GM12878 (cell line): Measurements from ENCODE around the gene TFAM. TPM values are rescaled to one million over a fixed set of nuclear protein-coding genes. Genes with fewer than 3 reads are reported as not detected.

Experiments used
- ATAC-seq: fragments of 200-7000 bp; cut with Tn5 transposase; 3 replicates; pipeline ENCODE4 v1.9.1; 2020; ENCODE audit warnings: mild to moderate bottlenecking, moderate library complexity
- BruUV-seq: library from RNA; stranded (reverse); fragments of 400-500 nt; replicated peaks from 2 replicates; lab custom pipeline; 2021; lab: Mats Ljungman, UMichigan
- CTCF ChIA-PET: fragments of 300-600 bp; sonication (Branson Sonifier 250); formaldehyde crosslinking; extraction: SDS; loops from one replicate; lab custom pipeline; 2021; ENCODE audit warnings: inconsistent platforms; lab: Yijun Ruan, JAX
- POLR2A ChIA-PET: fragments of 350-600 bp; formaldehyde crosslinking; extraction: SDS; loops from one replicate; lab custom pipeline; 2021; ENCODE audit warnings: inconsistent platforms; lab: Charles Lee
- RAD21 ChIA-PET: fragments of 300-600 bp; sonication (Branson Sonifier 250); formaldehyde crosslinking; loops from one replicate; lab custom pipeline; 2023; ENCODE audit warnings: antibody characterized with exemption; ENCODE audit not compliant: unreplicated experiment; lab: Charles Lee
- SMC1A ChIA-PET: fragments of 300-600 bp; sonication (Branson Sonifier 250); formaldehyde crosslinking; loops from one replicate; lab custom pipeline; 2023; ENCODE audit not compliant: unreplicated experiment, uncharacterized antibody; lab: Charles Lee
- DNase-seq: peaks from one replicate; pipeline ENCODE4 v3.0.0-alpha.2; 2011; ENCODE audit warnings: low read depth, low spot score
- FAIRE-seq: peaks from 3 replicates; lab custom pipeline; 2011; peaks lifted over from hg19 to GRCh38; lab: Jason Lieb, UNC
- H2AFZ ChIP-seq: 2 replicates; pipeline ENCODE4 v1.6.0; 2011; ENCODE audit warnings: low read depth, low read length, control low read depth; ENCODE audit not compliant: control insufficient read depth
- H3K27ac ChIP-seq: 2 replicates; pipeline ENCODE4 v1.5.1; 2011; ENCODE audit warnings: control low read depth; ENCODE audit not compliant: control insufficient read depth, insufficient read depth
- H3K27me3 ChIP-seq, 2 experiments: replicated peaks in 1 of 2; 2 replicates each; pipeline versions ENCODE4 v1.6.0 to v1.6.1; 2011; ENCODE audit warnings: low read length in 1 of 2; ENCODE audit not compliant: control insufficient read depth in 2 of 2, insufficient read depth in 2 of 2
- H3K36me3 ChIP-seq, 2 experiments: 2 replicates each; pipeline ENCODE4 v1.5.1; 2011; ENCODE audit warnings: low read length in 1 of 2; ENCODE audit not compliant: control insufficient read depth in 2 of 2, insufficient read depth in 2 of 2
- H3K4me1 ChIP-seq: 2 replicates; pipeline ENCODE4 v1.6.1; 2011; ENCODE audit warnings: mild to moderate bottlenecking, low read length, moderate library complexity, mixed read lengths; ENCODE audit not compliant: control insufficient read depth, insufficient read depth
- H3K4me2 ChIP-seq: 2 replicates; pipeline ENCODE4 v1.6.0; 2011; ENCODE audit warnings: control low read depth; ENCODE audit not compliant: control insufficient read depth, insufficient read depth
- H3K4me3 ChIP-seq: fragments of 200-600 bp; sonication (generic); 2 replicates; pipeline ENCODE4 v1.5.1; 2016
- H3K79me2 ChIP-seq: 2 replicates; pipeline ENCODE4 v1.6.0; 2011; ENCODE audit warnings: low read length; ENCODE audit not compliant: control insufficient read depth, insufficient read depth
- H3K9ac ChIP-seq: 2 replicates; pipeline ENCODE4 v1.8.0; 2011; ENCODE audit warnings: low read length, control low read depth, mixed read lengths; ENCODE audit not compliant: control insufficient read depth, insufficient read depth
- H3K9me3 ChIP-seq: replicated peaks from 3 replicates; pipeline ENCODE4 v1.5.1; 2011; ENCODE audit warnings: mild to moderate bottlenecking, low read length; ENCODE audit not compliant: control insufficient read depth, insufficient read depth
- H4K20me1 ChIP-seq: 2 replicates; pipeline ENCODE4 v1.6.0; 2011; ENCODE audit not compliant: control insufficient read depth, insufficient read depth
- BHLHE40 ChIP-seq, 2 experiments: fragments of 450-650 bp in 1 of 2; IDR thresholded peaks; 2 replicates each; pipeline ENCODE4 v1.6.1; 2011 to 2017; ENCODE audit warnings: low read depth in 2 of 2, borderline replicate concordance in 1 of 2, improper control_type of control experiment in 1 of 2, low read length in 1 of 2, mild to moderate bottlenecking in 1 of 2
- CEBPZ ChIP-seq: fragments of 150-350 bp; IDR thresholded peaks from 2 replicates; pipeline ENCODE4 v1.6.1; 2016; ENCODE audit warnings: low read depth, low read length
- E2F8 ChIP-seq: fragments of 450-650 bp; IDR thresholded peaks from 2 replicates; pipeline ENCODE4 v1.6.1; 2018; ENCODE audit warnings: mild to moderate bottlenecking, low read depth, moderate library complexity; ENCODE audit not compliant: partially characterized antibody
- IRF4 ChIP-seq: IDR thresholded peaks from 2 replicates; pipeline ENCODE4 v1.6.1; 2011; ENCODE audit warnings: low read depth, low read length
- MEF2B ChIP-seq: fragments of 450-650 bp; IDR thresholded peaks from 2 replicates; pipeline ENCODE4 v1.6.1; 2018; ENCODE audit warnings: mild to moderate bottlenecking, moderate library complexity; ENCODE audit not compliant: partially characterized antibody, poor library complexity, severe bottlenecking
- NBN ChIP-seq: fragments of 450-650 bp; IDR thresholded peaks from 2 replicates; pipeline ENCODE4 v1.6.1; 2016
- POLR2AphosphoS2 ChIP-seq: IDR thresholded peaks from 2 replicates; pipeline ENCODE4 v1.6.1; 2011; ENCODE audit warnings: low read depth, mild to moderate bottlenecking, low read length, improper control_type of control experiment, moderate library complexity
- RBBP5 ChIP-seq: fragments of 200-600 bp; sonication (generic); conservative IDR thresholded peaks from 2 replicates; pipeline ENCODE4 v1.6.1; 2016
- SMAD5 ChIP-seq: IDR thresholded peaks from 2 replicates; pipeline ENCODE4 v1.6.1; 2016; ENCODE audit warnings: antibody characterized with exemption, low read depth
- SUPT20H ChIP-seq: IDR thresholded peaks from 2 replicates; pipeline ENCODE4 v1.6.1; 2011; ENCODE audit warnings: low read depth, mild to moderate bottlenecking, low read length, moderate library complexity, borderline replicate concordance; ENCODE audit not compliant: control insufficient read depth
- TARDBP ChIP-seq: IDR thresholded peaks from 2 replicates; pipeline ENCODE4 v1.6.1; 2016; ENCODE audit warnings: borderline replicate concordance
- ZNF217 ChIP-seq: fragments of 450-650 bp; IDR thresholded peaks from 2 replicates; pipeline ENCODE4 v1.6.1; 2017; ENCODE audit warnings: antibody characterized with exemption, mild to moderate bottlenecking
- WGBS: methylation state at CpG from one replicate; pipeline ENCODE4 v1.1.6; 2016; ENCODE audit warnings: low lambda C conversion rate; ENCODE audit not compliant: insufficient replicate concordance, insufficient coverage; ENCODE audit errors: missing lambda C conversion rate; 5-methylcytosine and 5-hydroxymethylcytosine counted together
- in situ Hi-C: fragments of 300-500 bp; cut with MboI; formaldehyde crosslinking; loops from 9 replicates; pipeline ENCODE4 v1.14.3; 2018; ENCODE audit warnings: mixed read lengths
- intact Hi-C: fragments of 100-400 bp; cut with micrococcal nuclease; formaldehyde crosslinking; loops from one replicate; pipeline ENCODE4 v1.14.2; 2022; ENCODE audit not compliant: unreplicated experiment
- polyA plus RNA-seq, 11 experiments: library from polyadenylated mRNA; depleted of rRNA in 4 of 11; unstranded in 6 of 11; stranded (reverse) in 5 of 11; fragments of >200 nt; fragmentation: Nextera tagmentation in 4 of 11; fragmentation: Illumina TruSeq in 1 of 11; extraction: Ambion mirVana in 4 of 11; extraction: Trizol in 1 of 11; gene quantifications; 1 replicate in 1 of 11; 2 replicates in 10 of 11; pipeline versions ENCODE4 v1.2.1 to v1.2.3, GENCODE V29; 2011 to 2016; ENCODE audit warnings: inconsistent platforms in 2 of 11, missing spikeins in 2 of 11, low read depth in 1 of 11
- total RNA-seq, 4 experiments: library from RNA; depleted of rRNA in 3 of 4; stranded (reverse); fragments of >200 nt in 3 of 4; fragmentation: Illumina TruSeq in 1 of 4; extraction: Trizol in 1 of 4; gene quantifications; 2 replicates each; pipeline versions ENCODE4 v1.2.1 to v1.2.3, GENCODE V29; 2013 to 2021

TFAM gene
- total and polyA plus RNA-seq, 10 of the 15 experiments (the other 5 are each of a cell fraction or from before 2014, with no cell fraction given): 44.9 to 135 (median 93.3) TPM

- Histone ChIP-seq H3K27me3 (no peaks in the 10 kb centered on the region), H3K9ac (no peak overlapping the region), H3K9me3 (no peaks in the 10 kb centered on the region), H2AFZ (no peak overlapping the region), H4K20me1 (no peaks in the 10 kb centered on the region), H3K79me2 (no peaks in the 10 kb centered on the region), H3K36me3 (no peaks in the 10 kb centered on the region), H3K27ac (no peak overlapping the region), H3K4me1 (no peaks in the 10 kb centered on the region), H3K4me3 (no peak overlapping the region), H3K4me2 (no peak overlapping the region)
- ATAC-seq (no peak), DNase-seq (no peak), FAIRE-seq (no peak)
- ChIA-PET SMC1A (interaction anchor here (0.6 kb wide), 1 partner anchor 86 kb away, joined by 3 read pairs; no protein-coding TSS in a partner anchor), POLR2A (no interaction called here), RAD21 (no interaction called here), CTCF (no interaction called here)
- in situ Hi-C loops (no loop called here), intact Hi-C loops (no loop called here)
- no TSS peak for BruUV-seq
- 19% methylated on average over 4 of the region's 4 CpGs for WGBS
- TF ChIP-seq E2F8: no peak
Observed at GRCh38 chr10:58436071-58436470, 50.9 kb downstream of the TFAM start.

GRCh38 chr10:58438340-58438871 is 53.2 kb downstream of the TFAM start:
- FAIRE-seq (no peak), ATAC-seq (no peak), DNase-seq (no peak)
- intact Hi-C loops: no loop called here
- Histone ChIP-seq H3K4me3 (no peak overlapping the region), H4K20me1 (no peaks in the 10 kb centered on the region), H3K9ac (no peak overlapping the region), H3K27me3 (no peaks in the 10 kb centered on the region), H3K4me1 (no peaks in the 10 kb centered on the region), H2AFZ (no peak overlapping the region), H3K36me3 (no peaks in the 10 kb centered on the region), H3K27ac (no peak overlapping the region), H3K4me2 (no peak overlapping the region), H3K9me3 (no peaks in the 10 kb centered on the region), H3K79me2 (no peaks in the 10 kb centered on the region)
- in situ Hi-C loops: no loop called here
- ChIA-PET CTCF (interaction anchor here (0.6 to 1.0 kb wide), 3 partner anchors 9 to 138 kb away, joined by 3 to 4 read pairs (median 3); no protein-coding TSS in a partner anchor), RAD21 (no interaction called here), SMC1A (no interaction called here), POLR2A (no interaction called here)
- 3% methylated on average over 3 of the region's 3 CpGs for WGBS
- TF ChIP-seq NBN (no peak), CEBPZ (no peak), RBBP5 (no peak), POLR2AphosphoS2 (no peak), MEF2B (no peak), TARDBP (no peak), ZNF217 (no peak), IRF4 (no peak), BHLHE40 (IDR thresholded peaks at IDR 0.05; ENCODE audit: borderline replicate concordance in 1 of 2, low read depth in 2 of 2, low read length in 1 of 2) (no peak), SUPT20H (no peak), SMAD5 (no peak)
- BruUV-seq: no TSS peak
